Renal cortex interstitium (tissue), 15 donors: ENCODE measurements around the gene DPP9. TPM values are rescaled to one million over a fixed set of nuclear protein-coding genes. Genes with fewer than 3 reads are reported as not detected.
"Not testable (repeated sequence)": the region's sequence is repeated elsewhere in the genome, so short reads cannot be mapped to it uniquely, and the experiment has no call there.

ENCODE experiments used
- DNase-seq, 11 donors: peaks; one replicate each; pipeline ENCODE4 v3.0.0-alpha.2; 2013; ENCODE audit warnings: low read depth in 9 of 11, low spot score in 4 of 11; ENCODE audit errors: extremely low read depth in 1 of 11
- long read RNA-seq, 16 experiments: transcript quantifications; one replicate each; lab custom pipeline, GENCODE V29; 2026
- polyA plus RNA-seq, 3 donors: library from polyadenylated mRNA; unstranded; fragments of 120-200 nt; gene quantifications; one replicate each; pipeline ENCODE4 v1.2.1, GENCODE V29; 2013; ENCODE audit not compliant: insufficient read length in 3 of 3

DPP9 gene
- polyA plus RNA-seq: 10 to 100 TPM; 21.8 to 27.1 (median 24.1) TPM
- long read RNA-seq, donor 1: 0 reads
- long read RNA-seq, donor 2, full-length matches to known transcripts: 2 of 2 reads
- long read RNA-seq, donor 2, partial matches to known transcripts: 0 of 2 reads
- long read RNA-seq, donor 2, other reads (novel, unspliced or antisense): 0 of 2 reads
- long read RNA-seq, donor 3: 0 reads
- long read RNA-seq, donor 4: 0 reads
- long read RNA-seq, donor 5: 0 reads
- long read RNA-seq, donor 6: 0 reads
- long read RNA-seq, donor 7, partial matches to known transcripts: 0 of 1 reads
- long read RNA-seq, donor 7, other reads (novel, unspliced or antisense): 0 of 1 reads
- long read RNA-seq, donor 8: 0 reads
- long read RNA-seq, donor 9, full-length matches to known transcripts: 1 of 1 reads
- long read RNA-seq, donor 9, partial matches to known transcripts: 0 of 1 reads
- long read RNA-seq, donor 9, other reads (novel, unspliced or antisense): 0 of 1 reads
- long read RNA-seq, donor 10, full-length matches to known transcripts: 2 of 2 reads
- long read RNA-seq, donor 10, partial matches to known transcripts: 0 of 2 reads
- long read RNA-seq, donor 10, other reads (novel, unspliced or antisense): 0 of 2 reads
- long read RNA-seq, donor 11: 0 reads
- long read RNA-seq, donor 12: 0 reads
- long read RNA-seq, donor 13: 0 reads
- long read RNA-seq, donor 14: 0 reads
- long read RNA-seq, donor 15: 0 reads
- long read RNA-seq, donor 16, full-length matches to known transcripts: 1 of 1 reads
- long read RNA-seq, donor 16, partial matches to known transcripts: 0 of 1 reads
- long read RNA-seq, donor 16, other reads (novel, unspliced or antisense): 0 of 1 reads

DNA sequence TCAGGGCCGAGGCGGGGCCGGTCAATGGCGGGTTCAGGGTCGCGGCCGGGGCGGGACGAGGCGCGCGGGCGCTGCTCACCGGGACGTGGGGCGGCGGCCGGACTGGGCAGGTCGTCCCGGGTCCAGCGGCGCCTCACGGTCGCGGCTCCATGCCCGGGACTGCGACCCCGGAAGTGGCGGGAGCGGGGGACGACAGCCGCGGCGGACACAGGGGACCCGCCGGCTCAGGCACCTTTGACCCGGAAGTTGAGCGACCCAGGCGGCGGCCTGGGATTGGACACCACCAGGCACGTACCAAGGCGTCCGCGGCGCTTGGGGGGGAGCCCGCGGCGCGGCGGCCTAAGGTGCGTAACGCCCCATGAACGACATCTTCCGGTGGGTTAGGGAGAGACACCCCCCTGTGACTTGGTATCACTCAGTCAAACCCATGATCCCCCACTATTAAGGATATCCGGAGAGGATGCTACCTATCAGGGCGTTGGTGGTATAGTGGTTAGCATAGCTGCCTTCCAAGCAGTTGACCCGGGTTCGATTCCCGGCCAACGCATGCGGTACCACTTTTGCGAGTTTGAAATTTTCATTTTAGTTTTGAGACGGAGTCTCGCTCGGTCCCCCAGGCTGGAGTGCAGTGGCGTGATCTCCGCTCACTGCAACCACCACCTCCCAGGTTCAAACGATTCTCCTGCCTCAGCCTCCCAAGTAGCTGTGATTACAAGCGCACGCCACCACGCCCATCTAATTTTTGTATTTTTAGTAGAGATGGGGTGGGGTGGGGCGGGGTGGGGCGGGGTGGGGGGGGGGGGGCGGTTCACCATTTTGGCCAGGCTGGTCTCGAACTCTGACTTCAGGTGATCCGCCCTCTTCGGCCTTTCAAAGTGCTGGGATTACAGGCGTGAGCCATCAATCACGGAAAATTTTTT, at the start of gene DPP9:
TSS of gene DPP9 (minus strand) at position 248 of the 920 bp plus-strand sequence. CDS start 3,936 bp downstream, outside the sequence.
- peak; percentile 95 to 98 (median 97) for DNase-seq

DNA sequence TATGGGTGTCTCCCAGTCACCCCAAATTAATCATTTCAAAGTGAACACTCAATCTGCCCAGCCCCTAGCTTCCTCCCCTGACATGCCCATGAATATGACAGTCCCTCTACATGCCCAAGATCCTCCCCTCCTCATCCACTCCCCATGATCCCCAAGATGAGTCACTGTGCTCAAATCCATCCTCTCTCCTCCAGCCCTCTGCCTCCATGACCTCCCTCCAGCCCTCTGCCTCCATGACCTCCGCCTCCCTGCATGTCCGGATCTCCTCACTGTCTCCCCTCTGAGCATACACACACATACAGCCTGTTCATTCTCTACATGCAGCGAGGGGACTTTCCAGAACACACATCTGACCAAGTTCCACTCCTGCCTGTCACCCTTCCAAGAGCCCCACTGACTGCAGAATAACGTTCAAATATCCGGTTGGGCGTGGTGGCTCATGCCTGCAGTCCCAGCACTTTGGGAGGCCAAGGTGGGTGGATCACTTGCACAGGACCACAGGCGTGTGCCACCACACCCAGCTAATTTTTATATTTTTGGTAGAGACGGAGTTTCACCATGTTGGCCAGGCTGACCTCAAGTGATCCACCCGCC, 49.5 kb upstream of the DPP9 start:
- no peak for DNase-seq

DNA sequence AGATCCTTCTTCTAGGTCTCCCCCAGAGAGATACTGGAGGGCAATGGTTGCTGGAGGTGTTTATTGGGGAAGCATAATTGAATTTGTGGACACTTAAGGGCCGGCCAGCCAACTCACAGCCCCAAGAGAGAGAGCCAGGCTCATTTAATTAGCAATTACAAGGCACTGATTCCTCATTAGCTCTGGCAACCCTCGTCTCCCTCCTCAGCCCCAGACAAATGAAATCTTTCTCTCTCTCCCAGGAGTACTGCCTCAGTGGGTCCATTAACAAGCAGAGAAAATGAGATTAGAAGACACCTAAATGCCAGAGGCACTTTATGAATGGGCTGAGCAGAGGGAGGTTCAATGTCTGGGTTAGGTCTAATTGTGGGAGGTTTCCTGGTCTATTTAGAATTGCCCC, 48.9 kb upstream of the DPP9 start:
- no peak for DNase-seq

DNA sequence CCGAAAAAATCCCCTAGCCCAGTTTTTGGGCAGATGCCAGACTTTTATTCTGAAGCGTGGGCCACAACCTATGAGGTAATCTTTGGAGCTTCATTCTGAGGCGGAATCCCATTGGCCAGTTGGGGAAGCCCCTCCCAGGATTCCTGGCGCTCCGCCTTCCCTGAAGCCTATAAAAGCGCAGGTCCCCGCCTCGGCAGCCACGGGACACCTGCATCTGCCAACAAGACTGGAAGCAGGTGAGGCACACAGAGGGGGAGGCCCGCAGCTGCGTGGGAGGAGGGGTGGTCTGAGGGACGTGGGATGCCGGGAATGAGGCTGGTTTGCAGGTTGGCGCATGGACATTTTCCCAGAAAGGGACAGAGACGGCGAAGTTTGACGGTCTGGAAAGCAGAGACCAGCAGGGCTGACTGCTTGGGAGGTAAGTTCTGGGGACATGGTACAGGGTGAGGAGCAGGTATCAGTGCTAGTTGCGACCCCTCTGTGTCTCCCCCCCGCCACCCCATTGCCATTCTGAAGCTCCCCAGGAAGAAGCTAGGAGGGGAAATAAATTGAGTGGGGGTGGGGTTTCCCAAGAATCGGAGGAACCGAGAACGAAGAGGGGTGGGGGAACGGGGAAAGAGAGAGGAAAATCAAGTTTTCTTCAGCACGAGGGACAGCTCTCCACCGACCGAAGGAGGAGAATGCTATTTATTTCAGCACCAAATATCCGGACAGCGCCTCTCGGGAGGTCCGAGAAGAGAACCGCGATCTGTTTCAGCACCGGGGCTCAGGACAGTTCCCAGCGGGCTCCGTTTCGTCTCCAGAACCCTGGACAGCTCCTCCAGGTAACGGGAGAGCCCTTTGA, 45.5 kb upstream of the DPP9 start:
- DNase-seq: peak; percentile 81 to 98 (median 93)

DNA sequence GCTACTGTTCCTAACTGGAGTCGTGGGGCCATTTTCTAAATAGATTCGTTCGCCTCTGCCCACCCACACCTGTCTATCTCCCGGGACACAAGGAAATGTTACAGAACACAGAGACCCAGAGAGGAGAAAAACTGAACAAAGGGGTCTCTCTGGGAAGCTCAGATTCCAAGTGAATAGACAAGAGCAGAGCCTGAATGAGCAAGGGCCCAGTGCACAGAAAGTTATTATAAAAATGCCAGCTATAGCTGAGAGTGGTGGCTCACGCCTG, 40.7 kb upstream of the DPP9 start:
- no peak for DNase-seq

DNA sequence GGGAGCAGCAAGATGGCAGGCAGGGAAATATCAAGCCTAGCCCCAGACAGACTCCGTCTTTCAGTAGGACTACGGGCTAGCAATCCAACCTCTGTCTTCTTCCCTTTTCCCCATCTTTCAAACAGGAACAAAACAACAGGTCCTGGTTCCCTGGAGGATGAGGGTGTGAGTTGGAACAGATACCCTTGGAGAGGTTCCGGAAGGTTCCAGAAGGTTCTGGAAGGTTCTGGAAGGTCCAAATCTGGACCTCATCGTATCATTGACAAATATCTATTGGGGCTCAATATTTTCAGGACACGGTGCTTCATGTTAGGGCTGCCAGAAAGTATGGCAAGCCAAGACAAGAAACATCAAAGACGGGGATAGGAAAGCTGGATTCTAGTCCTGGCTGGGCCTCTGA, 39.4 kb upstream of the DPP9 start:
- DNase-seq: no peak

DNA sequence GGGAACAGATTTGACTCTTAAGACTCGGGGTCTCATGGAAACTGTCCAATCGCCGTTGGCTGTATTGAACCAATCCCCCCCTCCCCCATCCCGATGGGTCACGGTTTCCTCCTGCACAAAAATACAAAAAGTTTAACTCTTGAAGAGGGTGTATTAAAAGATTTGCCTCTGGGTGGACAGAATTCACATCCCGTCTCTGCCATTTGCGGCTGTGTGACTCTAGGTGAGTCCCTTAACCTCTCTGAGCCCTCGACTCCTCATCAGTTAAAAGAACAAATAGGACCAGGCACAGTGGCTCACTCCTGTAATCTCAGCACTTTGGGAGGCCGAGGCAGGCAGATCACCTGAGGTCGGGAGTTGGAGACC, 36.6 kb upstream of the DPP9 start:
- DNase-seq: no peak

DNA sequence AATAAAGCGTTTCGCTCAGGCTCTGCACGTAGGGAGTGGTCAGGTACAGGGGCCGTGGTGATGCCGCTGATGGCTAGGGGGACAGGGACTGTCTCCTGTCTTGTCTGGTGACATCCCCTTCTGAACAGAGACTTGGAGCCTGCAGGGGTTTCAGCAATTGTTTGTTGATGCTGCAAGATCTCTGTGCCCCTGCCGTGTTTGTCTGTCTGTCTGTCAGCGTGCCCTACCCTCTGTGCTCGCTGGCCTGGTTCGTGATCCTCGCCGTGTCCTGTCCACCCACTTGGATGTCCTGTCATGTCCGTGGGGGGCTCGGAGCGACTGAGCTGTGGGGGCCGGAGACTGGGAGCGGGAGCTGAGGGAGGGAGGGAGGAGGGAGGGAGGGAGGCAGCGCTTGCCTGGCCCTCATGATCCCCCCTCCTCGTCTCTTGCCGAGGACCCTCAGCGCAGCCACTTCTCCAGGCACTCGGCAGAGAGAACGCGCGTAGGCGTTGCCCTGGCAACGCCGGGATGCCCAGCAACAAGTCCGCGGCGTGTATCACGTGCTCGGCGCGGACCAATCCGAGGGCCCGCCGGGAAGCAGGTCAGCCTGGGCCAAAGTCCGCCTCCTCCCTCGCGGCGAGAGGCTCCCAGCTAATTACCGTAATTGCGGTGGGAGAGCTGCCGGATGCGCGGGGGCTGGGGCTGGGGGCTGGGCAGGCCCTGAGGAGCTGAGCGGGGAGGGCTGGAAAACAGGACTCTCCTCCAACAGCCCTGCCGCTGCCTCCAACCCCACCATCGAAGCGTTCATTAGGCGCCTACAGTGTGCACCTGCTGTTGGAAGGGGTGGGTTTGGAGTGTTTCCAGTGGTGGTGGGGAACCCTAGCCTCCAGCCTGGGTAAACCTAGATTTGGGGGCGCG, 36.0 kb upstream of the DPP9 start:
- peak; percentile 78 to 94 (median 88) for DNase-seq

DNA sequence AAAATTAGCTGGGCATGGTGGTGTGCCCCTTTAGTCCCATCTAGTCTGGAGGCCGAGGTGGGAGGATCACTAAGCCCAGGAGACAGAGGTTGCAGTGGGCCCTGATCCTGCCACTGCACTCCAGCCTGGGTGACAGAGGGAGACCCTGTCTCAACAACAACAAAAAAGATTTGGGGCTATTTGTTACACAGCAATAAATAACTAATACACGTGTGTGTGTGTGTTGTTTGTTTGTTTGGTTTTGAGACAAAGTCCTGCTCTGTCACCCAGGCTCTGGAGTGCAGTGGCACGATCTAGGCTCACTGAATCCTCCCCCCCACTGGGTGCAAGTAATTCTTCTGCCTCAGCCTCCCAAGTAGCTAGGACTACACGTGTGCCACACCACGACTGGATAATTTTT, 35.0 kb upstream of the DPP9 start:
- DNase-seq: no peak

DNA sequence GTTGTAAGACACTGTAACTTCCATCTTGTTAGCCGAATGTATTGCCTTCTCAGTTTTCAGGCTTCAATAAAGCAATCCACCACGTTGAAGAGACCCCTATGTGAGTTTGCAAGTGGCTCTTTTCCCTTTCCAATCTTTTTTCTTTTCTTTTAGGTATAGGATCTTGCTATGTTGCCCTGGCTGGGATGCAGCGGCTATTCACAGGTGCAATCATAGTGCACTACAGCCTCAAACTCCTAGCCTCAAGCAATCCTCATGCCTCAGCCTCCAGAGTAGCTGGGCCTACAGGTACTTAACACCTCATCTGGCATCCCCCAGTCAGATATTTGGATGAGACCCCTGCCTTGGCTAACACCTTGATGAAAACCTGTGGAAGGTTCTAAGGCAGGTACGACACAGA, 34.4 kb upstream of the DPP9 start:
- DNase-seq: no peak

DNA sequence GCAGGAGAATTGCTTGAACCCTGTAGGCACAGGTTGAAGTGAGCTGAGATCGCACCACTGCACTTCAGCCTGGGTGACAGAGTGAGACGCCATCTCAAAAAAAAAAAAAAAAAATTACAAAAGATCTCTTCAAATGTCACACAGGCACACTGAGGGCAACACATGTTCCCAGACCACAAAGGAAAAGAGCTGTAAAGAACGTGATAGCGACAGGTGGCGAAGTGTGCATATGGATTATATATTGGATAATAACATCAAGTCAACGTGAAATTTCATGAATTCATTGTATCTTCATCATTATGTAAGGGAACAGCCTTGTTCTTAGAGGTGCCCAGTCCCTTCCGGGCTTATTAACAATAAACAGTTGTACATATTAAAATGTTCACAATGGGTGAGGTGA, 31.8 kb upstream of the DPP9 start:
- DNase-seq: no peak

DNA sequence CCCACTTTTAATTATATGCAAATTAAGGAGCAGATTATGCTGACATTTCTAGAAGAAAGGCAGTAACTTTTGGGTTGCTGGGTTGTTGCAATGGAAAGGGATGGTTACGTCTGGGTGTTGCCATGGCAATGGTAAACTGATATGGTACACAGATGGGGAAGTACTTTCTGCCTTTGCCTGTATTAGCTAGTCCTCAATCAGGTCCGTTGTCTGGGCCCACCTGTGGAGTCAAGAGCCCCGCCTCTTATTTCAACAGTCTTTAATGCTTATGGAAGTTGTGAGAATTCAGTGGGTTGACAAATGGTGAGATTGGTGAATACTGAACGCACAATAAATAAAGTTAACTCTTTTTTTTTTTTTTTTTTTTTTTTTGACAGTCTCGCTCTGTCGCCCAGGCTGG, 30.6 kb upstream of the DPP9 start:
- no peak for DNase-seq

DNA sequence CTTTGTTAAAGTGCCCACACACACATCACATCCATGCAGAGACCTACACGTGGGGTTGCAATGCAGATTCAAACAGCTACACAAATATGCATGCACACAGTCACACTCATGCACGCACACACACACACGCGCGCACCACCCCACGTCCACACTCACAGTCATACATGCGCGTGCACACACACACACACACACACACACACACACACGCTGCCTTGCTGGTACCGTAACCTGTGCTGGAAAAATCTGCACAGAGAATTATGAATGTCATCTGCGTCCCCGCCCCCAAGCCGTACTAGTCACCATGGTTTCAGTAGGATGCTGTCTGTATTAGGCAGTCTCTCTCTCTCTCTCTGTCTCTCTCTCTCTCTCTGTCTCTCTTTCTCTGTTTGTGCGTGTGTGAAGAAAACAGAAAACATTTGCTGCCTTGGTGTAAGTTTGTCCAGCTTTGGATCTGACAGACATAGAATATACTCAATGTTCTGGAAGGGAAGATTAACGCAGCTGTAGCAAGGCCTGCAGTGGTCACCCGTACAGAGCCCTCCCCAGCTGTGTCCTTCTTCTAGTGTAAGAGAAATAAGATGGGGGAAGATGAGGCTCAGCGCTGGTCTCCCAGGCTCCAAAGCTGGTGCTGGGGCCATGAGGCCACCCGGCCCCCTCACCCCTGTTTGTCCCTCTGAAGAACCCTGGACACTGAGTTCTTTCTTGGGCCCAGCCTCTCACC, 26.4 kb upstream of the DPP9 start:
- no peak for DNase-seq

DNA sequence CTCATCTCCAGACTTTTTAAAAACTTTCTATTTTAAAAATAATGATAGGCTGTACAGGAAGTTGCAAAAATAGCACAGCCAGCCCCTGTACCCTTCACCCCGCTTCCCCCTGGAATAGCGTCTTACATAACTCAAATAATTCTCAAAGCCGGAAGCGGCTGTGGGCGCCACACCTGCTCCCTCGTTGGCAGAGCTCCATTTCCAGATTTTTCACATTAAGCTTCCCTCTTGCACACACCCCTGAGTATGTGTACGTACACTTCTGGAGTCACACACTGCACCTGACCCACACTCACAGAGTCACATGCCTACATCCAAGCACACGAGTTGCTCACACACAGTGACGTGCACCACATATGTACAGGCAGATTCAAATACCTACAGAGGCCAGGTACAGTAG, 24.9 kb upstream of the DPP9 start:
- no peak for DNase-seq

DNA sequence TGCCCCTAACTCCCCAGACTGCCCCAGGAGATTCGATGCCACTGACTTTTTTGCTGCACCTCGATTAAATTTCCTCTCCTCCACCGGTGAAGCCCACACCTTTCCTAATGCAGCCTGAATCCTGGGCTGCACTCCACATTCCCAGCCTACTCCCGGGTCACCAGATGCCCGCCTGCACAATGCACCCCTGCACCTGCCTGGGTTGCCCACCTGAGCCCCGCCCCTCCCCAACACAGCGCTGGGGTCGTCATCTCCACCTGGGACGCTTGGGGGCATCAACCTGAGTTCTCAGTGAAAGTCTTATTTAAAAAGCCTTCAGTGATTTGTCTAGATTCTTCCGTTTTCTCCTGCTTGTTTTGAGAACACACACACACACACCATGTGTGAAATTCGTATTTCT, 24.5 kb upstream of the DPP9 start:
- DNase-seq: no peak

DNA sequence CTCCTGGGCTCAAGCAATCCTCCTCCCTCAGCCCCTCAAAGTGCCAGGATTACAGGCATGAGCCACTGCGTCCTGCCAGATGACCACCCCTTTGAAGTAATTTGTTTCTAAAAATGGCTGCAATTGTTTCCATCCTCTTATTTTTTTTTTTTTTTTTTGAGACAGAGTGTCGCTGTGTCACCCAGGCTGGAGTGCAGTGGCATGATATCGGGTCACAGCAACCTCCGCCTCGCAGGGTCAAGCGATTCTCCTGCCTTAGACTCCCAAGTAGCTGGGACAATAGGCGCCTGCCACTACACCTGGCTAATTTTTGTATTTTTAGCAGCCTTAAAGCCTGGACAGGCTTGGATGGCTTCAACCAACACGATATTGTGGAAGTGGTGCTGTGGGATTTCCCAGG, 22.3 kb upstream of the DPP9 start:
- no peak for DNase-seq

DNA sequence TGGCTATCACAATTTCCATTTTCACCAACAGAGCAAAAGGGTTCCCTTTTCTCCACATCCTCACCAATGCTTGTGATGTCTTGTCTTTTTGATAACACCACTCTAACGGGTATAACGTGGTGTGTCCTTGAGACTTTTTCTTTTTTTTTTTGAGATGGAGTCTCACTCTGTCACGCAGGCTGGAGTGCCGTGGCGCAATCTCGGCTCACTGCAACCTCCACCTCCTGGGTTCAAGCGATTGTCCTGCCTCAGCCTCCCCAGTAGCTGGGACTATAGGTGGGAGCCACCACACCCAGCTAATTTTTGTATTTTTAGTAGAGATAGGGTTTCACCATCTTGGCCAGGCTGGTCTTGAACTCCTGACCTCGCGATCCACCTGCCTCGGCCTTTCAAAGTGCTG, 21.5 kb upstream of the DPP9 start:
- DNase-seq: not testable (repeated sequence)
